Measurements from ENCODE around the gene HELZ.

The HELZ gene

DNA sequence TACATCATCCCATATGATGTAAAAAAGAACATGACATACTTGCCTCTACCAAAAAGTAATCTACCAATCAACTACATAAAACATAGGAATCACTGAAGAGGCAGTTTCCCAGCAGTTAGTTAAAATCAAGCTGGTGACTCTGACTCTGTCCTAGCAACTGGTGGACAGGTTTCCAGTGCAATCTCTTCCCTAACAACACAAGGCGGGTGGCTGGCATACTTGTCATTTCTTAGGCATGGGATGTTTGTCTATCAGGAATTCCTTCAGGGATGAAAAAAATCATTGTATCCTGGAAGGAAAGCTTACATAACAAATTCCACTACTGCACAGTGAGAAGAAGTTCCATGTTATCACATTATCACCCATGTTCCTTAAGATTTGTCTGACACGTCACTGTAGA, 50.9 kb downstream of the HELZ start:
- DNase-seq (ENCODE audit: low read depth) = no peak

DNA sequence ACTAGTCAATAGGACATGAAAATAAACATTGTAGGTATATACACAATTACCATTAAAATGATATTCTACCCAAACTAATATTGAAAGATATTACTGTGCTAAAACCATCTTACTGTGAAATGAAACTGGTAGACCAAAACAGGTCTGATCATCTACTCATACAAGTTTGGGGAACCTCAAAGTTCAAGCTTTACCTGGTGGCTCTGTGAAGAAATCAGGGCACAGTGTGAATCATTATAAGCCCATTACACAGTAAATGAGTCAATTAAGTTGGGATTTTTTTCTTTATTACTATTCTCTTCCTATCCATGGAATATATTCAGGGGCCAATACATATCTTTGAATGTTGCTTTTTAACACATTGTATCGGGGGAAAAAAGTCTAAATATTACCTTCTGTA, 57.1 kb downstream of the HELZ start:
- DNase-seq (ENCODE audit: low read depth) = no peak

DNA sequence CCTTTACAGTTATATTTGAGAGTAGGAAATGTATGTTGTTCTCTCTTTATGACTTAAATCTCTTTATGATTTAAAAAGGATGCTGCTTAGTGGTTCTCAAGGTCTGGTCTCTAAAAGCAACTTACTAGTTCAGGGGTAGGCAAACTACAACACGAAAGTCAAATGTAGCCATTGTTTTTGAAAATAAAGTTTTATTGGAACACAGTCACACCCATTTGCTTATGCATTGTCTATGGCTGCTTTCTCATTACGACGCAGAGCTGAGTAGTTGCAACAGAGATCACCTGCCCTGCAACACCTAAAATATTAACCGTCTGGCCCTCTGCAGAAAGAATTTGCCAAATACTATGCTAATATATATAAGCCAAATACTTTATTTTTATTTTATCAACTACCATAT, 58.2 kb downstream of the HELZ start:
- no peak for DNase-seq (ENCODE audit: low read depth)

DNA sequence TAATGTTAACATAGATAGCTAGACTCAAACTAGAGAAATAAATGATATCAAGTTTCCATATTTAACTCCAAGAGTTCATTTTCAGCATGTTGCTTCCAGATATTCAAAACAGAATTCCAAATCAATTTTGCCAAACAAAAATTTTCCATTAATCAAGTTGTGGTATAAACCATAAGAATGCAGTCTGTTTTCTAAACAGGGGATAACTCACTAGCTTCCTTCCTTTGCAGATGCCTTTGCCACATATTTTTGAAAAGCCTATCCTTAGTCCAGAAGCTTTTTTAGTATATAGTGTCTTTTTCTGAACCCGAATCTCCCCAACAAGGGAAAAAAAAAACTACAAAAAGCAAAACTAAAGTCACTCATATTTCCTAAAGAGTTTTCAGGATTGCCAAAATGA, 61.5 kb downstream of the HELZ start:
- no peak for DNase-seq (ENCODE audit: low read depth)

DNA sequence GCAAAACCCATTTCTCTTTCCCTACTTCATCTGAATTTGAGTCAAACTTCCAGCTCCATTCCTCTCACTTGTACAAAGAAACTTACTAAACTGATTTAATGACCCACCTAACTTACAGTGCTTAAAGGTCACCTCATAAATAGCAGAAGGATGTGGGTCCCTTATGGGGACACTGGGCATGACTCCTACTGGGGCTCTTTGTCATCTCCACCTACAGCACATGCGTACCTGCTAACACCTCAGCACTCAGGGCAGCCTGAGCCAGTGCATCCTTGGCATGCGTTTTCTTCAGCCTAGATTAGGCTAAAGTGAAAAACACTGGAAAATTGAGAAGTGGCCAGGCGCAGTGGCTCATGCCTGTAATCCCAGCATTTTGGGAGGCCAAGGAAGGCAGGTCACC, 63.2 kb downstream of the HELZ start:
- DNase-seq (ENCODE audit: low read depth) = no peak

DNA sequence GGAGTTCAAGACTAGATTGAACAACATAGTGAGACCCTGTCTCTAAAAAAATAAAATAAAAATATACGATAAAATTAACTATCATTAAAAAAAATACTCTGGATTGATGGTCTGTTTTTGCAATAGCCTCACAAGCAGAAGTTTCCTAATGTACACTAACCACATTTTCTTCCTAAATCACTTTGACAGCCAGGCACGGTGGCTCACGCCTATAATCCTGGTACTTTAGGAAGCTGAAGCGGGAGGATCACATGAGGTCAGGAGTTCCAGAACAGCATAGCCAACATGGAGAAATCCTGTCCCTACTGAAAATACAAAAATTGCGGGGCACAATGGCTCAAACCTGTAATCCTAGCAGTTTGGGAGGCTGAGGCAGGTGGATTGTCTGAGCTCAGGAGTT, 64.7 kb downstream of the HELZ start:
- no peak for DNase-seq (ENCODE audit: low read depth)

DNA sequence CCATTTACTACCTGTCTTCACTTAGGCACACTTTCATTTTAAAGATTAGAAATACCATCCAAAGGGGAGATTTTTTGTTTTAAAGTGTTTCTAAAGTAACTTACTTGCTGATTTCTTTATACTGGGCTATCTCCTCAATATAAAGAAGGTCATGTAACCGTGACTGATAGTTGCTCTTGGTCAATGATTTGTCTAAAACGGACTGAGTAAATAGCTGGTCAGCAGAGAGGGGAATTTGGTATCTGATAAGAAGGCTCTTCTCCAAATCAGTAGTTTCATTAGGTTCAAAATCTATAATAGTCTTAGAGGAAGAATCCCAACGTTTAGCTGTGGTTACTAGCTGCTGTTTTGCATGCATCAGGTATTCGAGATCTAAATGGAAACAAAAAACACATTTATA, 66.4 kb downstream of the HELZ start:
- DNase-seq (ENCODE audit: low read depth) = no peak

DNA sequence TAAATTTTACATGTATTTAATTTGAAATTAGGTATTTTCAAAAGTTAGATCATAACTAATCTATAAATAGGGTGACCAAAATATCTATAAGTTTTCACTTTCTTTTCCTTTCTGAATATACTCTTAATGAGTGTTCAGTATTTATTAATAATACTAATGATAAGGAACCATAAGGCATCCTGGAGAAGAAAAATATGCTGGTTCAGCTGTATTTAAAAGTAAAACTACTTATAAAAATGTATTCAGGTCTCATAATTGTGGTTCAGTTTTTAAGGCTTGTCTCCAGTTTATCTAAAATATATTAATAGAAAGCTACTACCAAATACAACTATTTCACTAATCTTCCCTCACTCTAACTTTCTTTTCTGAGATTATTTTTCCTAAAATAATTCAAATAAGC, 67.3 kb downstream of the HELZ start:
- DNase-seq (ENCODE audit: low read depth) = no peak

- no peak for DNase-seq (ENCODE audit: low read depth)
Measured at GRCh38 chr17:67174190-67174589, 70.8 kb downstream of the HELZ start.

- DNase-seq (ENCODE audit: low read depth) = no peak
Measured at GRCh38 chr17:67171560-67171959, 73.4 kb downstream of the HELZ start.

DNA sequence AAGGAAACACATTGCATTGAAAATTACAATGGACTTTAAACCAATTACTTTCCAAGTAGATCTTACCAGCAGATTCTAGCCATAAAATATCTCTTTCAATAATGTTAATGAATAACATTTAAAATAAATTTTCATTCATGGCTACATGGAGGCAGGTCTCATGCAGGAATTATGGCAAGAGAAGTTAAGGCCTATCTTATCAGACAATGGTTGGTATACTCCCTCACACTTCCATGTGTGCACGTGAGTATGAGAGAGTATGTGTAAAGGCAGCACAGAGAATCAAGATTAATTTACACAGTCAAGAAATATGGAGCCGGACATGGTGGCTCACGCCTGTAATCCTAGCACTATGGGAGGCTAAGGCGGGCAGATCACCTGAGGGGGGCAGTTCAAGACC, 76.5 kb downstream of the HELZ start:
- no peak for DNase-seq (ENCODE audit: low read depth)

DNA sequence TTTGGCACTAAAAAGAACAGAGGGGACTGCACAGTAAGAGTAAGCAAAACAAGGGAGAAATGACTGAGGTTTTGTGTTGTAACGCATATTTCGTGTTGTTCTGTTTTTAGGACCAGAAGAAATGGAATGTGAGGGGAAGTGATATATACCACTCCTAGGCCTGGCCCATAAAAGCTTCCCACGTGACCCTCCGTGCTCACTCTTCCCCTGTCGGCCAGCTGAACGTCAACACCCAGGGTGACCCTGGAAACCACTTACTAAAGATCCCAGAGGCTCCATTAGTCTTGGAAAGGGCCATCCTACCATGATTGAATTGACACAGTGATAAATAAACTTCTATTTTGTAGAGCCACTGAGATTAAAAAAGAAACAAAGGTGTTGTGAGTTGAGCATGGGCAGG, 79.8 kb downstream of the HELZ start:
- DNase-seq (ENCODE audit: low read depth) = no peak

GRCh38 chr17:67164302-67164701, 80.7 kb downstream of the HELZ start:
- DNase-seq (ENCODE audit: low read depth) = no peak

GRCh38 chr17:67162771-67163170, 82.2 kb downstream of the HELZ start:
- DNase-seq (ENCODE audit: low read depth) = no peak

DNA sequence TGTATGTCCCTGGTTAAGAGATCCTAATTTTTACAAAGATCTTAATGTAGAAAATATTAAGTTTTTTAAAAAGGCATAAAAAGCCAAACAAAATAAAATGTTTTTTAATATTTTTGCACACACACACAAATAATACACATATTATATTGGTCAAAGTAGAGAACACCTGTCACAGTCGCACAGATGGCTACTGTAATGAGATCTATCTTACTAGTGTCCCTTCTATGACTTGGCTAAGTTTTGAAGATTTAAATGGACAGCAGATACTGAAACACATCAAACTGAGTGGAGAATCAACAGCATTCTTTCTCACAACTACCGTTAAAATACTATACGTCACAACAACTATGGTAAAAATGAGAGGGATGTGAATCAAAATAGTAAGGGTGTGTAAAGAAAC, 83.4 kb downstream of the HELZ start:
- DNase-seq (ENCODE audit: low read depth) = no peak

DNA sequence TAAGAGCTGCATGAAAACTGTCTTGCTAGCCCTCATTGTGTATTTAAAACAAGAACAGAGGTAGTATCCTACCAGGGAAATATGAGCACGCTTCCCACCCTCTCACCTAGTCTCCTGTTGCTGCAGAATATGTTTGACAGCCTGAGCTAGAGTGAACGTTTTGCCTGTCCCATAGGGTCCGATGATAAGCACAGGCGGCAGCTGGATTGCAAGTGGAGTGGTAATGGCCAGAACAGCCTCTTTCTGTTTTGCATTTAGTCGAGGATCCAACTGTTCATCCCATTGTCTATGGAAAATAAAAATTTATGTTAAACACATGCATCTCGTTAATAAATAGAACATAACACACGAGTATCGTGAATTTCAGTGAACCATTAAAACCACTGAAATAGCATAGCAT, 84.2 kb downstream of the HELZ start:
- no peak for DNase-seq (ENCODE audit: low read depth)

DNA sequence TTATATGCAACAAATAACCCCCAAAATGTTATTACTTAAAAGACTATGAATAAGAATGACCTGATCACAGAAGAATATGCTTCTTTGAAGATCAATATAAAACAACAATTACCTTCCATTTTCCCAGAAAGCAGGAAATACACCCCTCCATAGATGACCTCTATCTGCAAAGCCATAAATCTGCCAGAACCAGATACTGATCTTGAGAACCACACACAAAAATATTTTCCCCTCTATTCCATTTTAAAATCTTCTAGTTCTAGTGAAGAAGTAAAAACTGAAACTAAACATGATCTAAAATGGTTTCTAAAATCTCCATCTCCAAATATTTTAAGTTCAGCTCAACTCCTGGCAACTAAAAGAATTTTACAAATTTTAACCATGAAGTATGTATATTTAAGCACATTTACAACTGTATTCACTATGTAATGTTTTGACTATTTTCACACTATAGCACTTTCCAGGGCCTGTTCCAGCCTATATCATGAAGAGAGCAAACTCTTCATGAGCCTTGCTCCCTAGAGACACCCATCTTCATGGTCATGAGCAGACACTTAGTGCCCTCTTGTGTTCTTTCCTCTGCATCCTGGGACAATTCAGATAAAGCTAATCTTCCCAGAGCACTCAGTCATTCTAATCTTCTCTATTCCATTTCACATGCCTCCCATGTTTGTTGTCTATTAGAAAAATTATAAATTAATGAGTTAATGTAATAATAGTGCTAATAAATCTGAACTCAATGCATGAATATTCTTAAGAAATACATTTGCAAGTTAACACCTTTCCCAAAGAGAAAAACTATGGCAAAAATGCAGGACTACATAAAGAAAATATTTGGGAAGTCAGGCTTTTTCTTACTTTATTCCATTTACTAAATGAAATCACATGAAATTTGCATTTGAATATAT, 87.0 kb downstream of the HELZ start:
- DNase-seq (ENCODE audit: low read depth) = no peak

DNA sequence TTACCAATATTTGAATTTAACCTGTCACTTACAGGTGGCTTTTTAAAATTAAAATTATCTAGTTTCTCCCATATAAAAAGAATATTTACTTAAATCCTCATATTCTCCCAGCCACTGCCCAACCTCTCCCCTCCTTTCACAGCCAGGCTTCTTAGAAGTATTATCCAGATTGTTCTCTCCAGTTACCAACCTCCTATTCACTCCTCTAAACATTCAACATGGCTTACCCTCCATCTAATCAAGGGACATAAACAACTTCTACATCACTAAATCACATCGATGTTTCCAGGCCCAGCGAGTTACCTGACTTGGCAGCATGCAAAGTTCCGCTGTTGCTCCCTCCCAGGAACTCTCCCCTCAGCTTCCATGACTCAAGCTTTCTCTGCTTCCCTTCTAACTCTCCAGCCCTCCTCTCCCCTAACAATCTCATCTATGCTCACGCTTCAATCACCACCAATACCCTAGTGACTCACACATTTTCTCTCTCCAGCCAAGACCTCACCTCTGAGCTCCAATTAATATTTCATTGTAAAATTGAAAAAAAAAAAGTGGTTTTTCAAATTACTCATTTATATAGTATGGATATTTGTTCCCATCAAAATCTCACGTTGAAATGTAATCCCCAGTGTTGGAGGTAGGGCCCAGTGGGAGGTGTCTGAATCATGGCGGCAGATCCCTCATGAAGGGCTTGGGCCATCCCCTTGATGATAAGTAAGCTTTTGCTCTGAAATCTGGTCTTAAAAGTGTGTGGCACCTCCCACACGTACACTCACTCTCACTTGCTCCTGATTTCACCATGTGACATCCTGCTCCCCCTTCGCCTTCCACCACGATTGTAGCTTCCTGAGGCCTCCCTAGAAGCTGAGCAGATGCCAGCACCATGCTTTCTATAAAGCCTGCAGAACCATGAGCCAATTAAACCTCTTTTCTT, 88.5 kb downstream of the HELZ start:
- no peak for DNase-seq (ENCODE audit: low read depth)

DNA sequence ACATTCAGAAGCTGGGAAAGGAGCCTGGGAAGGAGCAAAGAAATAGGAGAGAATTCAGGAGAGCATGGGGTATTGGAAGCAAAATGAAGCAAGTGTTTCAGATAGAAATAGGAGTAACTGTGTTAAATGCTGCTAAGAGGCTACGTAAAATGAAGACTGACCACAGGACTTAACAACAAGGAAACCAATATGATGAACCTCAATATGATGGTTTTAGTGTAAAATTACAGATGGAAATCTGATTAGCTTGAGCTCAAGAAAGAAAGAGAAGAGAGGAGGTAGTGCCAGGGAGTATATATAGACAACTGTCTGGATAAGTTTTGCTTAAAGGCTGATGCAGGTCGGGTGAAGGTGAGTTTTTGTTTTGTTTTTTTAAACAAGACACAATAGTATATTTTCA, 92.2 kb downstream of the HELZ start:
- DNase-seq (ENCODE audit: low read depth) = no peak

DNA sequence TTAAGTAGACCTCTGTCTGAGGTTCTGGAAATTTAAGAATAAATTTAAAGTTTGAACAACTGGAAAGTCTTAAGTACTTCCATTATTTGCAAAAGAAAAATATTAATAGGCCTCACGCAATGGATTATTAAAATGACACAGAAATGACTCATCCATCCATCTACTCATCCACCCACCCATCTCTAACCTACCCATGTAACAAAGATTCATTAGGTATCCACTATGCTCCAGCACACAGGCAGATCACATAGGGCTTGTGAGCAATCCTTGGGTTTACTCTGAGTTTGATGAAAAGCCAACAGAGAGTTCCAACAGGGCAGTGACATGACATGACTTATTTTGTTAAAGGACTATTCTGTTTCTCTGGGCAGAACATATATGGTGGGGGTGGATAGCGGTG, 93.3 kb downstream of the HELZ start:
- no peak for DNase-seq (ENCODE audit: low read depth)

DNA sequence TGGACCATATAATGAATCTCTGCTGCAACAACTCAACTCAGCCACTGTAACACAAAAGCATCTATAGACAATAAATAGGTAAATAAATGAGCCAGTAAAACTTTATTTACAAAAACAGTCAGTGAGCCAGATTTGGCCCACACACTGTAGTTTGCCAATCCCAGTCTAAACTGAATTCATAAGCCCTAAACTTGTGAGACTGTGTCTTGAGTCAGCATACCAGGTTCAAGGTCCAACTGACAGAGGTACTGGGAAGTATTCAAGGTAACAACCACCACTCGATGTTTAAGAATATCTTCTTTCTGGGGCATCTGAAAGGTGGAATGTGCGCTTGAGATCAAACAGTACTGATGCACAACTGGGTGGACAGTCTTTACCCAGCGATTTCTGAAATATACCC, 94.2 kb downstream of the HELZ start:
- DNase-seq (ENCODE audit: low read depth) = no peak

- DNase-seq (ENCODE audit: low read depth) = no peak
Measured at GRCh38 chr17:67148352-67148751, 96.6 kb downstream of the HELZ start.

GRCh38 chr17:67145183-67145805, 99.7 kb downstream of the HELZ start:
- DNase-seq (ENCODE audit: low read depth) = no peak
